ENCODE measurements around the gene SPSB2. TPM values are rescaled to one million over a fixed set of nuclear protein-coding genes. Genes with fewer than 3 reads are reported as not detected.

Gene SPSB2
- total RNA-seq, 1 experiment from 2014 or later = 10.8 TPM

Other genes starting within 250 kb of the SPSB2 start
- gene LPAR5, start 237.3 kb downstream of the SPSB2 start, total RNA-seq (2014; rRNA removed; shearing (Covaris generic)) = 0.04 TPM in 1 of 2 replicates, not detected in the other
- not detected in 2 replicates for gene ACRBP, start 225.9 kb downstream of the SPSB2 start, total RNA-seq (2014; rRNA removed; shearing (Covaris generic))
- 57.8 and 65.7 TPM in 2 replicates for gene ING4, start 210.2 kb downstream of the SPSB2 start, total RNA-seq (2014; rRNA removed; shearing (Covaris generic))
- 21.2 and 23.6 TPM in 2 replicates for gene ZNF384, start 183.9 kb downstream of the SPSB2 start, total RNA-seq (2014; rRNA removed; shearing (Covaris generic))
- gene PIANP, start 172.5 kb downstream of the SPSB2 start, total RNA-seq (2014; rRNA removed; shearing (Covaris generic)) = not detected in 2 replicates
- 93.8 and 93.9 TPM in 2 replicates for gene COPS7A, start 149.3 kb downstream of the SPSB2 start, total RNA-seq (2014; rRNA removed; shearing (Covaris generic))
- 314 and 332 TPM in 2 replicates for gene MLF2, start 120.2 kb downstream of the SPSB2 start, total RNA-seq (2014; rRNA removed; shearing (Covaris generic))
- 122 and 133 TPM in 2 replicates for gene PTMS, start 106.9 kb downstream of the SPSB2 start, total RNA-seq (2014; rRNA removed; shearing (Covaris generic))
- gene LAG3, start 100.8 kb downstream of the SPSB2 start, total RNA-seq (2014; rRNA removed; shearing (Covaris generic)) = 0.06 TPM in 1 of 2 replicates, not detected in the other
- gene CD4, start 83.8 kb downstream of the SPSB2 start, total RNA-seq (2014; rRNA removed; shearing (Covaris generic)) = 0.12 TPM in 1 of 2 replicates, not detected in the other
- 8.5 and 13.8 TPM in 2 replicates for gene GPR162, start 51.5 kb downstream of the SPSB2 start, total RNA-seq (2014; rRNA removed; shearing (Covaris generic))
- gene P3H3, start 44.9 kb downstream of the SPSB2 start, total RNA-seq (2014; rRNA removed; shearing (Covaris generic)) = 29.5 and 35.2 TPM in 2 replicates
- gene GNB3, start 32.4 kb downstream of the SPSB2 start, total RNA-seq (2014; rRNA removed; shearing (Covaris generic)) = 0.12 and 1.0 TPM in 2 replicates
- 75.3 and 101 TPM in 2 replicates for gene CDCA3, start 22.0 kb downstream of the SPSB2 start, total RNA-seq (2014; rRNA removed; shearing (Covaris generic))
- 86.2 and 91.4 TPM in 2 replicates for gene USP5, start 21.2 kb downstream of the SPSB2 start, total RNA-seq (2014; rRNA removed; shearing (Covaris generic))
- 2,242 and 2,549 TPM in 2 replicates for gene TPI1, start 5.8 kb downstream of the SPSB2 start, total RNA-seq (2014; rRNA removed; shearing (Covaris generic))
- 4.1 and 12.2 TPM in 2 replicates for gene LRRC23, start 31.5 kb upstream of the SPSB2 start, total RNA-seq (2014; rRNA removed; shearing (Covaris generic))
- gene ENO2, start 41.3 kb upstream of the SPSB2 start, total RNA-seq (2014; rRNA removed; shearing (Covaris generic)) = 10.6 and 11.2 TPM in 2 replicates
- 6.0 and 14.2 TPM in 2 replicates for gene ATN1, start 54.7 kb upstream of the SPSB2 start, total RNA-seq (2014; rRNA removed; shearing (Covaris generic))
- not detected in 2 replicates for gene RNU7-1, start 70.5 kb upstream of the SPSB2 start, total RNA-seq (2014; rRNA removed; shearing (Covaris generic))
- gene C12orf57, start 70.7 kb upstream of the SPSB2 start, total RNA-seq (2014; rRNA removed; shearing (Covaris generic)) = 219 and 260 TPM in 2 replicates
- gene PTPN6, start 78.1 kb upstream of the SPSB2 start, total RNA-seq (2014; rRNA removed; shearing (Covaris generic)) = not detected in 2 replicates
- 486 and 563 TPM in 2 replicates for gene PHB2, start 97.4 kb upstream of the SPSB2 start, total RNA-seq (2014; rRNA removed; shearing (Covaris generic))
- 99.6 and 119 TPM in 2 replicates for gene EMG1, start 97.6 kb upstream of the SPSB2 start, total RNA-seq (2014; rRNA removed; shearing (Covaris generic))
- 85.6 and 97.8 TPM in 2 replicates for gene LPCAT3, start 145.2 kb upstream of the SPSB2 start, total RNA-seq (2014; rRNA removed; shearing (Covaris generic))
- 72.4 and 88.1 TPM in 2 replicates for gene C1S, start 187.4 kb upstream of the SPSB2 start, total RNA-seq (2014; rRNA removed; shearing (Covaris generic))
- 71.4 and 104 TPM in 2 replicates for gene C1R, start 219.1 kb upstream of the SPSB2 start, total RNA-seq (2014; rRNA removed; shearing (Covaris generic))
- gene C1RL, start 235.9 kb upstream of the SPSB2 start, total RNA-seq (2014; rRNA removed; shearing (Covaris generic)) = 21.4 and 46.4 TPM in 2 replicates